OCI-LY7 (cell line): ENCODE results near the gene LEAP2. TPM values are rescaled to one million over a fixed set of nuclear protein-coding genes. Genes with fewer than 3 reads are reported as not detected.

ENCODE experiments used
- BruUV-seq: library from RNA; stranded (reverse); fragments of 400-500 nt; replicated peaks from 2 replicates; lab custom pipeline; 2021; lab: Mats Ljungman, UMichigan
- CTCF ChIA-PET: fragments of 300-600 bp; sonication (Branson Sonifier 250); formaldehyde crosslinking; loops from one replicate; lab custom pipeline; 2022; ENCODE audit warnings: antibody characterized with exemption; ENCODE audit not compliant: unreplicated experiment; lab: Charles Lee
- POLR2A ChIA-PET: fragments of 300-600 bp; sonication (Branson Sonifier 250); formaldehyde crosslinking; loops from one replicate; lab custom pipeline; 2022; ENCODE audit warnings: antibody characterized with exemption; lab: Charles Lee
- DNase-seq: peaks from one replicate; pipeline ENCODE4 v3.0.0-alpha.2; 2015; ENCODE audit warnings: low spot score
- H2AFZ ChIP-seq: fragments of 200-600 bp; sonication (generic), shearing (Covaris generic); 2 replicates; pipeline ENCODE4 v1.6.1; 2014; ENCODE audit warnings: mild to moderate bottlenecking, antibody characterized with exemption, low read length, moderate library complexity
- H3K27ac ChIP-seq: fragments of 200-600 bp; sonication (generic); 2 replicates; pipeline ENCODE4 v1.5.1; 2014; ENCODE audit warnings: mixed run types, low read depth, mild to moderate bottlenecking, moderate library complexity, low read length, inconsistent platforms; ENCODE audit not compliant: poor library complexity, severe bottlenecking
- H3K36me3 ChIP-seq: fragments of 200-600 bp; sonication (generic); 2 replicates; pipeline ENCODE4 v1.6.1; 2014; ENCODE audit warnings: mild to moderate bottlenecking, antibody characterized with exemption, low read length, moderate library complexity, mixed read lengths; ENCODE audit not compliant: insufficient read depth
- H3K4me1 ChIP-seq: fragments of 200-600 bp; sonication (generic); 2 replicates; pipeline ENCODE4 v1.5.1; 2014; ENCODE audit warnings: mild to moderate bottlenecking, low read length; ENCODE audit not compliant: insufficient read depth, poor library complexity, severe bottlenecking
- H3K4me2 ChIP-seq: fragments of 200-600 bp; sonication (generic); 2 replicates; pipeline ENCODE4 v1.6.1; 2014; ENCODE audit warnings: mild to moderate bottlenecking, low read length
- H3K4me3 ChIP-seq: fragments of 200-600 bp; sonication (generic); 2 replicates; pipeline ENCODE4 v1.5.1; 2014; ENCODE audit warnings: mild to moderate bottlenecking, low read depth, low read length; ENCODE audit not compliant: poor library complexity, severe bottlenecking
- H3K79me2 ChIP-seq: fragments of 200-600 bp; sonication (generic); 2 replicates; pipeline ENCODE4 v1.6.1; 2016; ENCODE audit warnings: low read depth, mild to moderate bottlenecking, low read length, moderate library complexity, mixed read lengths; ENCODE audit not compliant: insufficient read depth
- H3K9me2 ChIP-seq: fragments of 200-600 bp; sonication (generic); 2 replicates; pipeline ENCODE4 v1.6.1; 2016; ENCODE audit warnings: mild to moderate bottlenecking, low read length, mixed read lengths; ENCODE audit not compliant: insufficient read depth
- H3K9me3 ChIP-seq: fragments of 200-600 bp; sonication (generic); 2 replicates; pipeline ENCODE4 v1.6.1; 2014; ENCODE audit warnings: mild to moderate bottlenecking, mixed run types, low read length, mixed read lengths
- H4K20me1 ChIP-seq: fragments of 200-600 bp; sonication (generic); 2 replicates; pipeline ENCODE4 v1.6.1; 2014; ENCODE audit warnings: mild to moderate bottlenecking, antibody characterized with exemption, low read length, moderate library complexity, mixed read lengths; ENCODE audit not compliant: insufficient read depth
- EZH2phosphoT487 ChIP-seq: fragments of 200-600 bp; sonication (generic); IDR thresholded peaks from 2 replicates; pipeline ENCODE4 v1.6.1; 2018; ENCODE audit warnings: low read depth, borderline replicate concordance, mild to moderate bottlenecking, mixed run types, antibody characterized with exemption, low read length, moderate library complexity, mixed read lengths
- intact Hi-C: fragments of 100-400 bp; cut with micrococcal nuclease; formaldehyde crosslinking; loops from one replicate; pipeline ENCODE4 v1.10.0; 2022; ENCODE audit not compliant: unreplicated experiment
- total RNA-seq, 2 experiments: library from RNA; depleted of rRNA in 1 of 2; stranded (reverse); fragments of >200 nt in 1 of 2; shearing (Covaris generic) in 1 of 2; gene quantifications; 2 replicates each; pipeline ENCODE4 v1.2.3, GENCODE V29; 2014 to 2022
- TF ChIP-seq, protein P1 (sequence below): fragments of 200-600 bp; sonication (generic); conservative IDR thresholded peaks from 2 replicates; pipeline ENCODE4 v1.5.1; 2014; ENCODE audit warnings: mild to moderate bottlenecking, antibody characterized with exemption, low read length, moderate library complexity, mixed read lengths

The LEAP2 gene
- total RNA-seq, 2 experiments from 2014 or later = 4.4 to 5.6 TPM

DNA sequence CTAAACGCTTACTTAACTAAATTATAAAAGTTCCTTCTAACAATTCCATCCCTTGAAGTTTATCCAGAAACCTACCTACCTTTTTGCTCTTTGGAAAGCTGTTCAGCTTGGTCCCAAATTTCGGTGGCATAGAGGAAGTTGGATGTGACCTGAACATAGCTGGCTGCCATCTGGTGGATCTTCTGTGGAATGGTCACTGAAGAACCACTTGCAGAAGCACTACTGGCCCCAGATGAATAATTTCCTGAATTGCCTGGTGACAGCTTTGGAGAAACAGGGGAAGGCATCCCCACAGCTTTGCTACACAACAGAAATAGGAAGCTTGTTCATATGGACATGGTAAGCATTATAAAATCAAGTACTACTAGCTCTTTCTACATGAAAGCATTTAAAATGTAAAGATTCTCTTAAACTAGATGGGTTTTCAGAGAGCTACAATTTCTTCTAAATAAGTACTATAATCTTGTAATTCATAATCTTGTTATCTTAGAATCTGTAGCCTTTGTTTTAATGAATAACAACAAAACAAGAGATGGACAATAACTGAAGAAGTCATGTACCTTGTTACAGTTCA, 9.9 kb downstream of the LEAP2 start:
- peak; percentile 60 for DNase-seq
- Histone ChIP-seq H3K27ac (no peak overlapping the region), H4K20me1 (no peaks in the 10 kb centered on the region), H3K9me2 (no peaks in the 10 kb centered on the region), H3K79me2 (no peaks in the 10 kb centered on the region), H2AFZ (no peak overlapping the region), H3K4me2 (no peak overlapping the region), H3K9me3 (no peaks in the 10 kb centered on the region), H3K4me1 (peaks cover 5% of the 10 kb centered on the region), H3K36me3 (peaks cover 97% of the 10 kb centered on the region), H3K4me3 (no peak overlapping the region)
- intact Hi-C loops = loop anchor here (5.0 kb wide), 1 partner anchor 51 kb away; the partner anchor contains the start of gene SHROOM1
- TF ChIP-seq EZH2phosphoT487 = no peak
- TF ChIP-seq, protein P1, sequence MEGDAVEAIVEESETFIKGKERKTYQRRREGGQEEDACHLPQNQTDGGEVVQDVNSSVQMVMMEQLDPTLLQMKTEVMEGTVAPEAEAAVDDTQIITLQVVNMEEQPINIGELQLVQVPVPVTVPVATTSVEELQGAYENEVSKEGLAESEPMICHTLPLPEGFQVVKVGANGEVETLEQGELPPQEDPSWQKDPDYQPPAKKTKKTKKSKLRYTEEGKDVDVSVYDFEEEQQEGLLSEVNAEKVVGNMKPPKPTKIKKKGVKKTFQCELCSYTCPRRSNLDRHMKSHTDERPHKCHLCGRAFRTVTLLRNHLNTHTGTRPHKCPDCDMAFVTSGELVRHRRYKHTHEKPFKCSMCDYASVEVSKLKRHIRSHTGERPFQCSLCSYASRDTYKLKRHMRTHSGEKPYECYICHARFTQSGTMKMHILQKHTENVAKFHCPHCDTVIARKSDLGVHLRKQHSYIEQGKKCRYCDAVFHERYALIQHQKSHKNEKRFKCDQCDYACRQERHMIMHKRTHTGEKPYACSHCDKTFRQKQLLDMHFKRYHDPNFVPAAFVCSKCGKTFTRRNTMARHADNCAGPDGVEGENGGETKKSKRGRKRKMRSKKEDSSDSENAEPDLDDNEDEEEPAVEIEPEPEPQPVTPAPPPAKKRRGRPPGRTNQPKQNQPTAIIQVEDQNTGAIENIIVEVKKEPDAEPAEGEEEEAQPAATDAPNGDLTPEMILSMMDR = peak; percentile 85
- BruUV-seq = no TSS peak
- ChIA-PET POLR2A (interaction anchor here (0.5 to 0.7 kb wide), 5 partner anchors 45 to 382 kb away, joined by 3 read pairs; no protein-coding TSS in a partner anchor), CTCF (interaction anchor here (0.6 to 1.2 kb wide), 2 partner anchors 35 to 55 kb away, joined by 3 to 5 read pairs; no protein-coding TSS in a partner anchor)

DNA sequence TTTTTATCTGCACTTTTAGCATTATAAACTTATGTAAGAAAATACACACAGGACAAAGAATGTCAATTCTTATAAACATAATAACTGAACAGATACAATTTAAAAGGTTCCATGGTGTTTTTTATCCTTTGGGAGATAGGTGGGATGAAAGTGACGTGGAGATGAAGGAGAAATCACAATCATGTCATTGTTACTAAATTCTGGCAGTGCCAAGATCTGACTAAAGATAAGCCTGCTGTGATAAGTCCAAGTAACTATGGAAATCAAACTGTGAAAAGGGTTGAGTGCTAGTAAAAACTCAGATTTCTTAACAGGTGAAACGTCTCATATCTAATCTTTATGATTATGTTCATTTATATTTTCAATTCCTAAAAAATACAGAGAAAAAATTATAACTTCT, 11.1 kb downstream of the LEAP2 start:
- POLR2A ChIA-PET = no interaction called here
- DNase-seq = no peak
- no peak overlapping the region for H2AFZ ChIP-seq
- no peak overlapping the region for H3K4me3 ChIP-seq
- BruUV-seq = no TSS peak
- no peaks in the 10 kb centered on the region for H3K9me2 ChIP-seq
- peaks cover 5% of the 10 kb centered on the region for H3K4me1 ChIP-seq
- TF ChIP-seq, protein P1 = no peak
- TF ChIP-seq EZH2phosphoT487 = no peak
- no peaks in the 10 kb centered on the region for H3K9me3 ChIP-seq
- intact Hi-C loops = loop anchor here (5.0 kb wide), 1 partner anchor 52 kb away; the partner anchor contains the start of gene SHROOM1
- H4K20me1 ChIP-seq = no peaks in the 10 kb centered on the region
- CTCF ChIA-PET = no interaction called here
- no peak overlapping the region for H3K4me2 ChIP-seq
- peaks cover 97% of the 10 kb centered on the region for H3K36me3 ChIP-seq
- H3K79me2 ChIP-seq = no peaks in the 10 kb centered on the region
- H3K27ac ChIP-seq = no peak overlapping the region
